Jurkat, Clone E6-1 (cell line): ENCODE measurements around the gene MYO3A. TPM values are rescaled to one million over a fixed set of nuclear protein-coding genes. Genes with fewer than 3 reads are reported as not detected.

Experiments used
- DNase-seq: peaks from one replicate; pipeline ENCODE4 v3.0.0-alpha.2; 2011; ENCODE audit warnings: low read depth, low spot score
- H3K4me3 ChIP-seq: 2 replicates; pipeline ENCODE4 v1.5.1; 2011; ENCODE audit warnings: mild to moderate bottlenecking, low read length, control low read depth, moderate library complexity
- polyA plus RNA-seq: library from polyadenylated mRNA; unstranded; fragments of >200 nt; gene quantifications from one replicate; pipeline ENCODE4 v1.2.1, GENCODE V29; 2012; ENCODE audit warnings: missing spikeins; ENCODE audit not compliant: insufficient read length, insufficient read depth

The MYO3A gene
- not detected for polyA plus RNA-seq

- peak within 1 kb of the TSS; percentile 9; the same call in 1 of the 2 replicates for H3K4me3 ChIP-seq
- DNase-seq: no peak
These were observed at the start of gene MYO3A for GRCh38 chr10:25933653-25934608. Gene MYO3A, plus strand, starts transcription at chr10:25934229. Its CDS starts 17,882 bp downstream, at chr10:25952111.

GRCh38 chr10:25888627-25889026 lies 45.4 kb upstream of the MYO3A start:
- no peak for DNase-seq
- no peak overlapping the region for H3K4me3 ChIP-seq

GRCh38 chr10:25890995-25891394 lies 43.0 kb upstream of the MYO3A start:
- no peak for DNase-seq
- no peak overlapping the region for H3K4me3 ChIP-seq

- DNase-seq: no peak
- H3K4me3 ChIP-seq: no peak overlapping the region
These were observed 38.2 kb upstream of the MYO3A start for GRCh38 chr10:25895856-25896255.

- DNase-seq: no peak
- H3K4me3 ChIP-seq: no peak overlapping the region
These were observed 37.6 kb upstream of the MYO3A start for GRCh38 chr10:25896421-25896820.

- DNase-seq: no peak
- H3K4me3 ChIP-seq: no peak overlapping the region
These were observed 34.7 kb upstream of the MYO3A start for GRCh38 chr10:25899304-25899703.

GRCh38 chr10:25901199-25901598 lies 32.8 kb upstream of the MYO3A start:
- DNase-seq: no peak
- H3K4me3 ChIP-seq: no peak overlapping the region

- no peak overlapping the region for H3K4me3 ChIP-seq
- no peak for DNase-seq
These were observed 32.0 kb upstream of the MYO3A start for GRCh38 chr10:25902002-25902401.

- H3K4me3 ChIP-seq: no peak overlapping the region
- DNase-seq: no peak
These were observed 26.8 kb upstream of the MYO3A start for GRCh38 chr10:25907261-25907660.

GRCh38 chr10:25912866-25913265 lies 21.2 kb upstream of the MYO3A start:
- DNase-seq: no peak
- H3K4me3 ChIP-seq: no peak overlapping the region

- no peak overlapping the region for H3K4me3 ChIP-seq
- no peak for DNase-seq
These were observed 19.3 kb upstream of the MYO3A start for GRCh38 chr10:25914776-25915175.

- H3K4me3 ChIP-seq: peak overlapping the region; percentile 9; the same call in 1 of the 2 replicates
- DNase-seq: no peak
These were observed 651 bp downstream of the MYO3A start for GRCh38 chr10:25934621-25935139.

GRCh38 chr10:25938405-25938804 lies 4.4 kb downstream of the MYO3A start:
- no peak overlapping the region for H3K4me3 ChIP-seq
- DNase-seq: no peak

GRCh38 chr10:25944771-25945170 lies 10.7 kb downstream of the MYO3A start:
- no peak for DNase-seq
- no peak overlapping the region for H3K4me3 ChIP-seq

- DNase-seq: no peak
- no peak overlapping the region for H3K4me3 ChIP-seq
These were observed 18.8 kb downstream of the MYO3A start for GRCh38 chr10:25952857-25953256.

GRCh38 chr10:25954851-25955250 lies 20.8 kb downstream of the MYO3A start:
- no peak for DNase-seq

GRCh38 chr10:25959540-25960232 lies 25.7 kb downstream of the MYO3A start:
- DNase-seq: peak; percentile 67
- no peak overlapping the region for H3K4me3 ChIP-seq

More at GRCh38 chr10:25954851-25955250, 20.8 kb downstream of the MYO3A start:
- no peak overlapping the region for H3K4me3 ChIP-seq

GRCh38 chr10:25965584-25965983 lies 31.6 kb downstream of the MYO3A start:
- no peak overlapping the region for H3K4me3 ChIP-seq
- DNase-seq: no peak

GRCh38 chr10:25966844-25967243 lies 32.8 kb downstream of the MYO3A start:
- no peak overlapping the region for H3K4me3 ChIP-seq

GRCh38 chr10:25972631-25973030 lies 38.6 kb downstream of the MYO3A start:
- no peak for DNase-seq
- H3K4me3 ChIP-seq: no peak overlapping the region

More at GRCh38 chr10:25966844-25967243, 32.8 kb downstream of the MYO3A start:
- DNase-seq: no peak
